ENCODE results near the gene FAAP100.
A peak's percentile ranks its signal among the peaks of the same experiment; 100 is the strongest.

FAAP100 gene

GRCh38 chr17:81509972-81510784 is 42.0 kb downstream of the FAAP100 start:
- DNase-seq, result peak; percentile 18

GRCh38 chr17:81509207-81509971 is 42.8 kb downstream of the FAAP100 start:
- peak; percentile 17 for DNase-seq

GRCh38 chr17:81508639-81509206 is 43.4 kb downstream of the FAAP100 start:
- peak; percentile 21 for DNase-seq

- DNase-seq, result no peak
Measured at GRCh38 chr17:81503619-81504018, 48.5 kb downstream of the FAAP100 start.

GRCh38 chr17:81502471-81503017 is 49.6 kb downstream of the FAAP100 start:
- peak; percentile 16 for DNase-seq

GRCh38 chr17:81500047-81500446 is 52.1 kb downstream of the FAAP100 start:
- DNase-seq, result peak; percentile 15

- no peak for DNase-seq
Measured at GRCh38 chr17:81499601-81499970, 52.6 kb downstream of the FAAP100 start.

- DNase-seq, result peak; percentile 24
Measured at GRCh38 chr17:81498953-81499600, 53.1 kb downstream of the FAAP100 start.

- DNase-seq, result peak; percentile 55
Measured at GRCh38 chr17:81494626-81495377, 57.4 kb downstream of the FAAP100 start.

- DNase-seq, result peak; percentile 15
Measured at GRCh38 chr17:81493198-81494038, 58.7 kb downstream of the FAAP100 start.

GRCh38 chr17:81492706-81493105 is 59.4 kb downstream of the FAAP100 start:
- DNase-seq, result no peak

- peak; percentile 15 for DNase-seq
Measured at GRCh38 chr17:81492202-81492601, 60.0 kb downstream of the FAAP100 start.

GRCh38 chr17:81491761-81492160 is 60.4 kb downstream of the FAAP100 start:
- DNase-seq, result peak; percentile 22

GRCh38 chr17:81491181-81491581 is 61.0 kb downstream of the FAAP100 start:
- peak; percentile 23 for DNase-seq

GRCh38 chr17:81489998-81490992 is 61.9 kb downstream of the FAAP100 start:
- DNase-seq, result peak; percentile 30

Data from femur (tissue), 1 donor.